B cell (primary cell): ENCODE data around the gene GOLIM4. TPM values are rescaled to one million over a fixed set of nuclear protein-coding genes. Genes with fewer than 3 reads are reported as not detected.

ENCODE experiments used
- ATAC-seq: fragments of 200-7000 bp; cut with Tn5 transposase; one replicate; pipeline ENCODE4 v1.10.0; 2021; ENCODE audit warnings: low read depth, mild to moderate bottlenecking, moderate number of reproducible peaks, moderate library complexity
- CTCF ChIA-PET: fragments of 350-600 bp; sonication (Branson Sonifier 250); formaldehyde crosslinking; loops from one replicate; lab custom pipeline; 2021; ENCODE audit warnings: antibody characterized with exemption, inconsistent platforms; lab: Charles Lee
- POLR2A ChIA-PET: fragments of 350-600 bp; sonication (Branson Sonifier 250); formaldehyde crosslinking; loops from one replicate; lab custom pipeline; 2021; ENCODE audit warnings: antibody characterized with exemption; lab: Charles Lee
- DNase-seq: peaks from one replicate; pipeline ENCODE4 v3.0.0; 2013
- H2AFZ ChIP-seq: 2 replicates; pipeline ENCODE4 v1.6.1; 2012; ENCODE audit warnings: mild to moderate bottlenecking, low read depth, low read length; ENCODE audit not compliant: insufficient read depth, poor library complexity, severe bottlenecking
- H3K27ac ChIP-seq, 2 donors: 1 replicate in 1 of 2; 2 replicates in 1 of 2; pipeline ENCODE4 v1.5.1; 2012 to 2013; ENCODE audit warnings: low read length in 2 of 2, mild to moderate bottlenecking in 2 of 2, moderate library complexity in 1 of 2
- H3K27me3 ChIP-seq, 4 experiments: fragments of 200-600 bp in 1 of 4; sonication (generic) in 1 of 4; replicated peaks in 1 of 4; 1 replicate in 2 of 4; 2 replicates in 2 of 4; pipeline versions ENCODE4 v1.6.1 to v1.7.0; 2013 to 2016; ENCODE audit warnings: low read length in 3 of 4, mild to moderate bottlenecking in 2 of 4, mixed read lengths in 1 of 4, moderate library complexity in 1 of 4; ENCODE audit not compliant: insufficient read depth in 4 of 4, control insufficient read depth in 3 of 4; ENCODE audit errors: control extremely low read depth in 1 of 4
- H3K36me3 ChIP-seq, 2 experiments: replicated peaks in 1 of 2; 1 replicate in 1 of 2; 2 replicates in 1 of 2; pipeline versions ENCODE4 v1.6.1 to v1.7.1; 2013; ENCODE audit warnings: low read length in 1 of 2; ENCODE audit not compliant: insufficient read depth in 2 of 2, control insufficient read depth in 1 of 2; ENCODE audit errors: control extremely low read depth in 1 of 2, extremely low read depth in 1 of 2
- H3K4me1 ChIP-seq, 2 donors: fragments of 200-600 bp in 1 of 2; sonication (generic) in 1 of 2; 1 replicate in 1 of 2; 2 replicates in 1 of 2; pipeline versions ENCODE4 v1.5.1 to v1.6.1; 2013 to 2017; ENCODE audit warnings: low read length in 2 of 2; ENCODE audit not compliant: control insufficient read depth in 2 of 2, insufficient read depth in 2 of 2
- H3K4me2 ChIP-seq: replicated peaks from 2 replicates; pipeline ENCODE3; 2012; ENCODE audit warnings: mild to moderate bottlenecking, low read depth, low read length; ENCODE audit not compliant: poor library complexity, severe bottlenecking
- H3K4me3 ChIP-seq, 5 experiments: fragments of 200-600 bp in 1 of 5; sonication (generic) in 1 of 5; 1 replicate in 3 of 5; 2 replicates in 2 of 5; pipeline versions ENCODE4 v1.5.1 to v1.7.0; 2011 to 2016; ENCODE audit warnings: low read length in 4 of 5, mild to moderate bottlenecking in 4 of 5, low read depth in 2 of 5, control low read depth in 1 of 5, moderate library complexity in 1 of 5; ENCODE audit not compliant: insufficient read depth in 1 of 5; ENCODE audit errors: control extremely low read depth in 1 of 5, extremely low read depth in 1 of 5
- H3K79me2 ChIP-seq: fragments of 200-600 bp; sonication (generic); one replicate; pipeline ENCODE4 v1.6.0; 2016; ENCODE audit warnings: low read length; ENCODE audit not compliant: control insufficient read depth, insufficient read depth
- H3K9ac ChIP-seq: fragments of 200-600 bp; sonication (generic); 2 replicates; pipeline ENCODE4 v1.6.1; 2017; ENCODE audit warnings: mild to moderate bottlenecking, low read length, moderate library complexity
- H3K9me3 ChIP-seq, 3 donors: one replicate each; pipeline versions ENCODE4 v1.6.1 to v1.7.1; 2013; ENCODE audit warnings: low read length in 2 of 3; ENCODE audit not compliant: control insufficient read depth in 2 of 3, insufficient read depth in 1 of 3; ENCODE audit errors: control extremely low read depth in 1 of 3
- H4K20me1 ChIP-seq: 2 replicates; pipeline ENCODE4 v1.6.0; 2012; ENCODE audit warnings: mild to moderate bottlenecking, low read length; ENCODE audit not compliant: insufficient read depth, control insufficient read depth, poor library complexity, severe bottlenecking
- H3K27ac Mint-ChIP-seq: one replicate; pipeline ENCODE4 v1.8.0; 2021; ENCODE audit warnings: mixed read lengths
- H3K27me3 Mint-ChIP-seq: one replicate; pipeline ENCODE4 v1.8.0; 2021; ENCODE audit warnings: mixed read lengths
- H3K4me1 Mint-ChIP-seq: one replicate; pipeline ENCODE4 v1.8.0; 2021; ENCODE audit warnings: mixed read lengths
- H3K4me3 Mint-ChIP-seq: one replicate; pipeline ENCODE4 v1.8.0; 2021; ENCODE audit warnings: mixed read lengths
- H3K9me3 Mint-ChIP-seq: one replicate; pipeline ENCODE4 v1.8.0; 2022; ENCODE audit warnings: mixed read lengths; ENCODE audit not compliant: insufficient read depth
- CTCF ChIP-seq: fragments of 200-600 bp; IDR thresholded peaks from one replicate; pipeline ENCODE4 v1.8.0; 2022; ENCODE audit warnings: antibody characterized with exemption, mild to moderate bottlenecking
- EZH2 ChIP-seq: IDR thresholded peaks from 2 replicates; pipeline ENCODE4 v1.6.1; 2012; ENCODE audit warnings: borderline replicate concordance, low read depth, mild to moderate bottlenecking, moderate library complexity, low read length; ENCODE audit not compliant: insufficient read depth, poor library complexity, severe bottlenecking
- WGBS: methylation state at CpG from one replicate; pipeline ENCODE4 v1.1.5; 2013; ENCODE audit warnings: missing lambda C conversion rate; ENCODE audit not compliant: insufficient coverage; 5-methylcytosine and 5-hydroxymethylcytosine counted together
- intact Hi-C: fragments of 100-400 bp; cut with micrococcal nuclease; formaldehyde crosslinking; loops from one replicate; pipeline ENCODE4 v1.10.0; 2022
- polyA plus RNA-seq: library from polyadenylated mRNA; depleted of rRNA; stranded (reverse); fragments of >200 nt; gene quantifications from 2 replicates; pipeline ENCODE4 v1.2.3, GENCODE V29; 2012
- total RNA-seq, 2 donors: library from RNA; stranded (reverse); fragments of 120-200 nt in 1 of 2; gene quantifications; 1 replicate in 1 of 2; 2 replicates in 1 of 2; pipeline versions ENCODE4 v1.2.3 to v1.2.4, GENCODE V29; 2013 to 2022

GOLIM4 gene
- total and polyA plus RNA-seq, 2 donors (not counting 1 experiment from before 2014, with no cell fraction given): 2.5 to 9.3 TPM

- H4K20me1 ChIP-seq: no peaks in the 10 kb centered on the region
Observed at GRCh38 chr3:168040607-168041208, 55.0 kb downstream of the GOLIM4 start.

More at GRCh38 chr3:168040607-168041208, 55.0 kb downstream of the GOLIM4 start:
- Histone ChIP-seq H3K4me3 (no peak overlapping the region), H3K9me3 (no peaks in the 10 kb centered on the region), H3K27me3 (no peaks in the 10 kb centered on the region), H3K79me2 (no peaks in the 10 kb centered on the region), H3K4me2 (no peak overlapping the region), H3K27ac (no peak overlapping the region), H2AFZ (no peak overlapping the region), H3K4me1 (no peaks in the 10 kb centered on the region), H3K36me3 (peaks cover under 1 to 3% of the 10 kb centered on the region in 2 experiments), H3K9ac (no peak overlapping the region)
- ChIA-PET CTCF (interaction anchor here (1.1 to 1.9 kb wide), 5 partner anchors 8 to 13 kb away, joined by 3 to 6 read pairs (median 4); no protein-coding TSS in a partner anchor), POLR2A (no interaction called here)
- no peaks in the 10 kb centered on the region for H3K27me3 Mint-ChIP-seq
- no peaks in the 10 kb centered on the region for H3K9me3 Mint-ChIP-seq
- WGBS: no CpG with 5 or more reads among the region's 6 CpGs
- no peaks in the 10 kb centered on the region for H3K4me1 Mint-ChIP-seq
- H3K27ac Mint-ChIP-seq: no peak overlapping the region
- TF ChIP-seq CTCF (peak; percentile 40), EZH2 (no peak)
- DNase-seq (peak; percentile 10), ATAC-seq (no peak)
- no peak overlapping the region for H3K4me3 Mint-ChIP-seq
- intact Hi-C loops: no loop called here
